Lower leg skin (tissue), 3 donors: ENCODE data around the gene SLC12A3.

Source experiments
- POLR2A ChIP-seq, 2 donors: fragments of 450-650 bp; IDR thresholded peaks; one replicate each; pipeline ENCODE4 v1.6.1; 2016 to 2017; ENCODE audit warnings: antibody characterized with exemption in 2 of 2, mild to moderate bottlenecking in 1 of 2, moderate library complexity in 1 of 2
- TF ChIP-seq, protein P1 (sequence below), 3 donors: fragments of 450-650 bp; IDR thresholded peaks; one replicate each; pipeline ENCODE4 v1.5.1; 2016; ENCODE audit warnings: antibody characterized with exemption in 3 of 3, mild to moderate bottlenecking in 3 of 3, moderate library complexity in 2 of 3

DNA sequence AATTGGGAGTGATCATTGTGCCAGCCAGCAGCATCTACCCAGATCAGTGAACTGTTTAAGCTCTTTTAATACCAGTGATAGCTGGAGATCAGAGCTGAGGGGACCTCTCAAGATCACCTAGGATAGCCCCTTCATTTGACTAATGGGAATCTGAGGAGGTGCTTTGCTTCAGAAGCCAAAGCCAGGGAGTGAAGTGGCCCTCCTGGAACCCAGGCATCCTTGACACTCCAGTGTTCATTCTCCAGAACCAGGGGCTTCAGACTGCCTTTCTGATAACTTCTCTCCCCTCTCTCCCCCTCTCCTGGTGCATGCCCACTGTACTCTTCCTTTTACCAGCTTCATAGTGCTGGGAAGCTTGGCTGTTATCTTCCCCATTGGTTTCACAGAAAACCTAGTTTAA lies 48.0 kb upstream of the SLC12A3 start:
- TF ChIP-seq, protein P1, sequence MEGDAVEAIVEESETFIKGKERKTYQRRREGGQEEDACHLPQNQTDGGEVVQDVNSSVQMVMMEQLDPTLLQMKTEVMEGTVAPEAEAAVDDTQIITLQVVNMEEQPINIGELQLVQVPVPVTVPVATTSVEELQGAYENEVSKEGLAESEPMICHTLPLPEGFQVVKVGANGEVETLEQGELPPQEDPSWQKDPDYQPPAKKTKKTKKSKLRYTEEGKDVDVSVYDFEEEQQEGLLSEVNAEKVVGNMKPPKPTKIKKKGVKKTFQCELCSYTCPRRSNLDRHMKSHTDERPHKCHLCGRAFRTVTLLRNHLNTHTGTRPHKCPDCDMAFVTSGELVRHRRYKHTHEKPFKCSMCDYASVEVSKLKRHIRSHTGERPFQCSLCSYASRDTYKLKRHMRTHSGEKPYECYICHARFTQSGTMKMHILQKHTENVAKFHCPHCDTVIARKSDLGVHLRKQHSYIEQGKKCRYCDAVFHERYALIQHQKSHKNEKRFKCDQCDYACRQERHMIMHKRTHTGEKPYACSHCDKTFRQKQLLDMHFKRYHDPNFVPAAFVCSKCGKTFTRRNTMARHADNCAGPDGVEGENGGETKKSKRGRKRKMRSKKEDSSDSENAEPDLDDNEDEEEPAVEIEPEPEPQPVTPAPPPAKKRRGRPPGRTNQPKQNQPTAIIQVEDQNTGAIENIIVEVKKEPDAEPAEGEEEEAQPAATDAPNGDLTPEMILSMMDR (IDR thresholded peaks at IDR 0.05) = no peak
- TF ChIP-seq POLR2A (IDR thresholded peaks at IDR 0.05) = no peak
